PC-9 (cell line): Measurements from ENCODE around the gene HBEGF. TPM values are rescaled to one million over a fixed set of nuclear protein-coding genes. Genes with fewer than 3 reads are reported as not detected.
A peak's percentile ranks its signal among the peaks of the same experiment; 100 is the strongest.

Source experiments
- BruUV-seq: library from RNA; stranded (reverse); fragments of 400-500 nt; replicated peaks from 2 replicates; lab custom pipeline; 2021; lab: Mats Ljungman, UMichigan
- CTCF ChIA-PET: fragments of 300-600 bp; sonication (Branson Sonifier 250); formaldehyde crosslinking; loops from one replicate; lab custom pipeline; 2022; ENCODE audit warnings: antibody characterized with exemption; lab: Charles Lee
- POLR2A ChIA-PET: fragments of 300-600 bp; sonication (Branson Sonifier 250); formaldehyde crosslinking; loops from one replicate; lab custom pipeline; 2022; ENCODE audit warnings: antibody characterized with exemption; ENCODE audit not compliant: unreplicated experiment; lab: Charles Lee
- DNase-seq, 2 experiments: peaks; one replicate each; pipeline versions ENCODE4 v3.0.0 to v3.0.0-alpha.2; 2015 to 2022; ENCODE audit warnings: mixed read lengths in 1 of 2
- H2AFZ ChIP-seq: fragments of 200-600 bp; sonication (generic); 2 replicates; pipeline ENCODE4 v1.8.1; 2017; ENCODE audit warnings: antibody characterized with exemption
- H3F3A ChIP-seq: fragments of 200-600 bp; sonication (generic); 2 replicates; pipeline ENCODE4 v1.8.1; 2017; ENCODE audit warnings: antibody characterized with exemption, mild to moderate bottlenecking, low read depth; ENCODE audit not compliant: insufficient read depth
- H3K27ac ChIP-seq: fragments of 200-600 bp; sonication (generic); 2 replicates; pipeline ENCODE4 v1.6.1; 2016; ENCODE audit warnings: mixed run types
- H3K27me3 ChIP-seq: fragments of 200-600 bp; sonication (generic); 2 replicates; pipeline ENCODE4 v1.6.1; 2016; ENCODE audit warnings: low read depth, mixed run types; ENCODE audit not compliant: insufficient read depth
- H3K36me3 ChIP-seq: fragments of 200-600 bp; sonication (generic); 2 replicates; pipeline ENCODE4 v1.6.1; 2016; ENCODE audit warnings: low read depth, mixed run types
- H3K4me1 ChIP-seq: fragments of 200-600 bp; sonication (generic); replicated peaks from 2 replicates; pipeline ENCODE4 v1.6.1; 2016; ENCODE audit warnings: mixed run types; ENCODE audit not compliant: insufficient read depth
- H3K4me2 ChIP-seq: fragments of 200-600 bp; sonication (generic); 2 replicates; pipeline ENCODE4 v1.6.1; 2017; ENCODE audit warnings: mixed run types
- H3K4me3 ChIP-seq: fragments of 200-600 bp; sonication (generic); 2 replicates; pipeline ENCODE4 v1.6.1; 2016; ENCODE audit warnings: mixed run types
- H3K79me2 ChIP-seq: fragments of 200-600 bp; sonication (generic); 2 replicates; pipeline ENCODE4 v1.6.1; 2017; ENCODE audit warnings: low read depth, mixed run types
- H3K9me2 ChIP-seq: fragments of 200-600 bp; sonication (generic); 2 replicates; pipeline ENCODE4 v1.8.1; 2017; ENCODE audit warnings: mild to moderate bottlenecking; ENCODE audit not compliant: insufficient read depth
- H3K9me3 ChIP-seq: fragments of 200-600 bp; sonication (generic); 2 replicates; pipeline ENCODE4 v1.8.1; 2016; ENCODE audit warnings: low read depth; ENCODE audit not compliant: insufficient read depth
- H4K20me1 ChIP-seq: fragments of 200-600 bp; sonication (generic); 2 replicates; pipeline ENCODE4 v1.8.1; 2017; ENCODE audit not compliant: insufficient read depth
- EZH2 ChIP-seq: fragments of 200-600 bp; sonication (generic); IDR thresholded peaks from 2 replicates; pipeline ENCODE4 v1.8.0; 2017; ENCODE audit warnings: antibody characterized with exemption, low read depth
- intact Hi-C: fragments of 100-400 bp; cut with micrococcal nuclease; formaldehyde crosslinking; loops from one replicate; pipeline ENCODE4 v1.10.0; 2022; ENCODE audit not compliant: unreplicated experiment
- total RNA-seq: library from RNA; stranded (reverse); gene quantifications from 2 replicates; pipeline ENCODE4 v1.2.3, GENCODE V29; 2021
- TF ChIP-seq, protein P1 (sequence below): fragments of 200-600 bp; sonication (generic); conservative IDR thresholded peaks from 2 replicates; pipeline ENCODE4 v1.6.1; 2017; ENCODE audit warnings: mixed run types, antibody characterized with exemption, mild to moderate bottlenecking, moderate library complexity

Gene HBEGF
- total RNA-seq, 1 experiment from 2014 or later, result 9.0 TPM

DNA sequence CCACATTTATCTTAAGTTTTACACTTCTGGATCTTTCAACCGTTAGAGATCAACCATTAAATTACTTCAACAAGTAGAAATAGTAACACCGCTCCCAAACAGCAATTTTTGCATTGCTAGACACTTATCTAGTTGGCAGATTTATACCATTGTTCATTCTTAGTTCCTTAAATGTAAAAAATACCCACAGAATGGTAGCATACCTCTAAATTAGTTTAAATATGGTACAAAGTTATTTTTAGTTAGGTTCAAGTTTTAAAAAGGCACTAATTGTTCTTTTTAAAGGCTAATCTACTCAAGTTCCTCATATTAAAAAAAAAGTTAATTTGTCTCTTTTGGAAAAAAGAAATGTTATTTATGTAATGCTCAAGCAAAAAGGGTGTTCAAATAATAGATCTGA lies 51.6 kb downstream of the HBEGF start:
- H3K27me3 ChIP-seq, result no peaks in the 10 kb centered on the region
- no peaks in the 10 kb centered on the region for H4K20me1 ChIP-seq
- no peak overlapping the region for H2AFZ ChIP-seq
- peaks cover 32% of the 10 kb centered on the region; the same call in 1 of the 2 replicates for H3K36me3 ChIP-seq
- intact Hi-C loops, result loop anchor here (2.0 kb wide), 1 partner anchor 44 kb away; no protein-coding TSS in a partner anchor
- no peak for DNase-seq
- CTCF ChIA-PET, result interaction anchor here (1.1 kb wide), 2 partner anchors 33 to 50 kb away, joined by 3 to 6 read pairs; no protein-coding TSS in a partner anchor
- POLR2A ChIA-PET, result interaction anchor here (0.6 kb wide), 1 partner anchor 689 kb away, joined by 4 read pairs; no protein-coding TSS in a partner anchor
- no peaks in the 10 kb centered on the region for H3K9me3 ChIP-seq
- H3K27ac ChIP-seq, result peak overlapping the region; percentile 45
- BruUV-seq, result no TSS peak
- H3K4me1 ChIP-seq, result peaks cover 59% of the 10 kb centered on the region
- H3K4me2 ChIP-seq, result peak overlapping the region; percentile 44
- no peaks in the 10 kb centered on the region for H3K9me2 ChIP-seq
- H3K79me2 ChIP-seq, result peaks cover 90% of the 10 kb centered on the region
- TF ChIP-seq, protein P1, sequence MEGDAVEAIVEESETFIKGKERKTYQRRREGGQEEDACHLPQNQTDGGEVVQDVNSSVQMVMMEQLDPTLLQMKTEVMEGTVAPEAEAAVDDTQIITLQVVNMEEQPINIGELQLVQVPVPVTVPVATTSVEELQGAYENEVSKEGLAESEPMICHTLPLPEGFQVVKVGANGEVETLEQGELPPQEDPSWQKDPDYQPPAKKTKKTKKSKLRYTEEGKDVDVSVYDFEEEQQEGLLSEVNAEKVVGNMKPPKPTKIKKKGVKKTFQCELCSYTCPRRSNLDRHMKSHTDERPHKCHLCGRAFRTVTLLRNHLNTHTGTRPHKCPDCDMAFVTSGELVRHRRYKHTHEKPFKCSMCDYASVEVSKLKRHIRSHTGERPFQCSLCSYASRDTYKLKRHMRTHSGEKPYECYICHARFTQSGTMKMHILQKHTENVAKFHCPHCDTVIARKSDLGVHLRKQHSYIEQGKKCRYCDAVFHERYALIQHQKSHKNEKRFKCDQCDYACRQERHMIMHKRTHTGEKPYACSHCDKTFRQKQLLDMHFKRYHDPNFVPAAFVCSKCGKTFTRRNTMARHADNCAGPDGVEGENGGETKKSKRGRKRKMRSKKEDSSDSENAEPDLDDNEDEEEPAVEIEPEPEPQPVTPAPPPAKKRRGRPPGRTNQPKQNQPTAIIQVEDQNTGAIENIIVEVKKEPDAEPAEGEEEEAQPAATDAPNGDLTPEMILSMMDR, result no peak
- no peak for TF ChIP-seq EZH2
- H3K4me3 ChIP-seq, result no peak overlapping the region
- H3F3A ChIP-seq, result peaks cover 29% of the 10 kb centered on the region

DNA sequence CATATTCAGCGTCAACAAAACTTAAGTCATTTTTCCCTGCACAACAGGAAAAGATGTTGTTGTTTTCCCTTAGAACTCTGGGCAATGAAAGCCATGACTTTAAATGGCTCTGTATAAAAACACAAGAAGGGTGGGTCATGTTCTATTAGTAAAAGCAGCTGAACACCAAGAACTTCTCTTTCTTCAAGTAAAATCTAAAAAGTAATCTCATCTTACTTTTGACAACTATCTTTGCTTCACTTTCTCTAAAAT lies 52.6 kb downstream of the HBEGF start:
- Histone ChIP-seq H3K9me3 (no peaks in the 10 kb centered on the region), H3K4me1 (peaks cover 57% of the 10 kb centered on the region), H3K9me2 (no peaks in the 10 kb centered on the region), H3K79me2 (peaks cover 91% of the 10 kb centered on the region), H3K27ac (no peak overlapping the region), H4K20me1 (no peaks in the 10 kb centered on the region), H3K27me3 (no peaks in the 10 kb centered on the region), H3K4me2 (no peak overlapping the region), H3F3A (peaks cover 26% of the 10 kb centered on the region), H3K36me3 (peaks cover 29% of the 10 kb centered on the region; the same call in 1 of the 2 replicates), H2AFZ (no peak overlapping the region), H3K4me3 (no peak overlapping the region)
- no peak for DNase-seq
- BruUV-seq, result no TSS peak
- intact Hi-C loops, result loop anchor here (2.0 kb wide), 1 partner anchor 43 kb away; no protein-coding TSS in a partner anchor
- TF ChIP-seq EZH2, result no peak
- TF ChIP-seq, protein P1, result no peak
- POLR2A ChIA-PET, result interaction anchor here (0.6 kb wide), 2 partner anchors 113 to 1246 kb away, joined by 3 to 7 read pairs; no protein-coding TSS in a partner anchor
- CTCF ChIA-PET, result interaction anchor here (0.6 to 0.7 kb wide), 2 partner anchors 49 to 1271 kb away, joined by 3 to 5 read pairs; no protein-coding TSS in a partner anchor

DNA sequence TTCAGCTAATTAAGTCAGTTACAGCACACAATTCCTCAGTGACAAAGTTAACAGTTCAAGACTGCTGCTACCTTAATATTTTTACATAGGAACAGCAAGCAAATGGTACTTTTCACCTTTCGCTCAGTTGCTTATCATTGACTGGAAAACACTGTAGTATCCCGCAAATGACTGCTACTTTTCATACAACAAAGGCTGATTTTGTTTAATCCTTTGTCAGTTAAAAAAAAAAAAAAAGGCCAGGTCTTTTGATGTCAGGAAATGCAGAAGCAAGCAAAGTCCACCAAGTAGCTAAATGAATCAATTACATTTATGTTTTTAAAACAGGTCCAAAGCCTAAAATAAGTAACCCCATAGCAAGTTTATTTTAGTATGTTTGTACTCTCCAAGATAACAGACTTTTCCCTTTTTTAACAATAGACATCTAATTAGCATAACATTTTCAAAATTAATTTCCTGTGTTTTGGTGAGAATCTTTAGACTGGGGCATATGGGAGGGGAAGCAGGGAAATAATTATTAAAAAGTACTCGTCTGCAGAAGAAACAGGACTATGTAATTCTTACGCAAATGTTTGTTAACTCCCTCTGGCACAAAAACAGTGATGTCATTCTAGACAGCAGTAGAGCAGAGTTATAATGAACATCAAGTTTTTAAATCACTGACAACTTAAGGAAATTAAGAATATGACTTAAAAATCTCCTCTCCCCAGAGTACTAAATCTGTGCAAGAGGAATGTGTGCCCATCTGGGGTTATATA lies 53.1 kb downstream of the HBEGF start:
- Histone ChIP-seq H2AFZ (no peak overlapping the region), H4K20me1 (no peaks in the 10 kb centered on the region), H3F3A (peaks cover 25% of the 10 kb centered on the region), H3K4me2 (peak overlapping the region; percentile 5; the same call in 1 of the 2 replicates), H3K4me3 (no peak overlapping the region), H3K27me3 (no peaks in the 10 kb centered on the region), H3K9me3 (no peaks in the 10 kb centered on the region), H3K79me2 (peaks cover 91% of the 10 kb centered on the region), H3K4me1 (peaks cover 52% of the 10 kb centered on the region), H3K27ac (peak overlapping the region; percentile 17), H3K36me3 (peaks cover 26% of the 10 kb centered on the region; the same call in 1 of the 2 replicates), H3K9me2 (no peaks in the 10 kb centered on the region)
- CTCF ChIA-PET, result interaction anchor here (0.6 to 0.7 kb wide), 2 partner anchors 48 to 1271 kb away, joined by 3 to 5 read pairs; no protein-coding TSS in a partner anchor
- DNase-seq, result no peak
- TF ChIP-seq, protein P1, result no peak
- no peak for TF ChIP-seq EZH2
- intact Hi-C loops, result no loop called here
- POLR2A ChIA-PET, result interaction anchor here (0.6 kb wide), 1 partner anchor 1247 kb away, joined by 7 read pairs; no protein-coding TSS in a partner anchor
- BruUV-seq, result no TSS peak
